ENCODE data around the gene TMEM63A.

GRCh38 chr1:225914391-225914790, 32.2 kb upstream of the TMEM63A start:
- TF ChIP-seq CTCF (IDR thresholded peaks at IDR 0.05) (no peak), POLR2AphosphoS5 (IDR thresholded peaks at IDR 0.05; ENCODE audit: low read depth, low read length) (no peak), REST (IDR thresholded peaks at IDR 0.05; ENCODE audit: insufficient read depth in 1 of 2, low read depth in 2 of 2, low read length in 1 of 2) (no peak)

Data from Panc1 (cell line).